OCI-LY7 (cell line): ENCODE measurements around the gene SMAD6. TPM values are rescaled to one million over a fixed set of nuclear protein-coding genes. Genes with fewer than 3 reads are reported as not detected.

Experiments used
- BruUV-seq: library from RNA; stranded (reverse); fragments of 400-500 nt; replicated peaks from 2 replicates; lab custom pipeline; 2021; lab: Mats Ljungman, UMichigan
- CTCF ChIA-PET: fragments of 300-600 bp; sonication (Branson Sonifier 250); formaldehyde crosslinking; loops from one replicate; lab custom pipeline; 2022; ENCODE audit warnings: antibody characterized with exemption; ENCODE audit not compliant: unreplicated experiment; lab: Charles Lee
- POLR2A ChIA-PET: fragments of 300-600 bp; sonication (Branson Sonifier 250); formaldehyde crosslinking; loops from one replicate; lab custom pipeline; 2022; ENCODE audit warnings: antibody characterized with exemption; lab: Charles Lee
- DNase-seq: peaks from one replicate; pipeline ENCODE4 v3.0.0-alpha.2; 2015; ENCODE audit warnings: low spot score
- H2AFZ ChIP-seq: fragments of 200-600 bp; sonication (generic), shearing (Covaris generic); 2 replicates; pipeline ENCODE4 v1.6.1; 2014; ENCODE audit warnings: mild to moderate bottlenecking, antibody characterized with exemption, low read length, moderate library complexity
- H3K27ac ChIP-seq: fragments of 200-600 bp; sonication (generic); 2 replicates; pipeline ENCODE4 v1.5.1; 2014; ENCODE audit warnings: mixed run types, low read depth, mild to moderate bottlenecking, moderate library complexity, low read length, inconsistent platforms; ENCODE audit not compliant: poor library complexity, severe bottlenecking
- H3K36me3 ChIP-seq: fragments of 200-600 bp; sonication (generic); 2 replicates; pipeline ENCODE4 v1.6.1; 2014; ENCODE audit warnings: mild to moderate bottlenecking, antibody characterized with exemption, low read length, moderate library complexity, mixed read lengths; ENCODE audit not compliant: insufficient read depth
- H3K4me1 ChIP-seq: fragments of 200-600 bp; sonication (generic); 2 replicates; pipeline ENCODE4 v1.5.1; 2014; ENCODE audit warnings: mild to moderate bottlenecking, low read length; ENCODE audit not compliant: insufficient read depth, poor library complexity, severe bottlenecking
- H3K4me2 ChIP-seq: fragments of 200-600 bp; sonication (generic); 2 replicates; pipeline ENCODE4 v1.6.1; 2014; ENCODE audit warnings: mild to moderate bottlenecking, low read length
- H3K4me3 ChIP-seq: fragments of 200-600 bp; sonication (generic); 2 replicates; pipeline ENCODE4 v1.5.1; 2014; ENCODE audit warnings: mild to moderate bottlenecking, low read depth, low read length; ENCODE audit not compliant: poor library complexity, severe bottlenecking
- H3K79me2 ChIP-seq: fragments of 200-600 bp; sonication (generic); 2 replicates; pipeline ENCODE4 v1.6.1; 2016; ENCODE audit warnings: low read depth, mild to moderate bottlenecking, low read length, moderate library complexity, mixed read lengths; ENCODE audit not compliant: insufficient read depth
- H3K9me2 ChIP-seq: fragments of 200-600 bp; sonication (generic); 2 replicates; pipeline ENCODE4 v1.6.1; 2016; ENCODE audit warnings: mild to moderate bottlenecking, low read length, mixed read lengths; ENCODE audit not compliant: insufficient read depth
- H3K9me3 ChIP-seq: fragments of 200-600 bp; sonication (generic); 2 replicates; pipeline ENCODE4 v1.6.1; 2014; ENCODE audit warnings: mild to moderate bottlenecking, mixed run types, low read length, mixed read lengths
- H4K20me1 ChIP-seq: fragments of 200-600 bp; sonication (generic); 2 replicates; pipeline ENCODE4 v1.6.1; 2014; ENCODE audit warnings: mild to moderate bottlenecking, antibody characterized with exemption, low read length, moderate library complexity, mixed read lengths; ENCODE audit not compliant: insufficient read depth
- CTCF ChIP-seq: fragments of 200-600 bp; sonication (generic); conservative IDR thresholded peaks from 2 replicates; pipeline ENCODE4 v1.5.1; 2014; ENCODE audit warnings: mild to moderate bottlenecking, antibody characterized with exemption, low read length, moderate library complexity, mixed read lengths
- EZH2phosphoT487 ChIP-seq: fragments of 200-600 bp; sonication (generic); IDR thresholded peaks from 2 replicates; pipeline ENCODE4 v1.6.1; 2018; ENCODE audit warnings: low read depth, borderline replicate concordance, mild to moderate bottlenecking, mixed run types, antibody characterized with exemption, low read length, moderate library complexity, mixed read lengths
- intact Hi-C: fragments of 100-400 bp; cut with micrococcal nuclease; formaldehyde crosslinking; loops from one replicate; pipeline ENCODE4 v1.10.0; 2022; ENCODE audit not compliant: unreplicated experiment
- total RNA-seq, 2 experiments: library from RNA; depleted of rRNA in 1 of 2; stranded (reverse); fragments of >200 nt in 1 of 2; shearing (Covaris generic) in 1 of 2; gene quantifications; 2 replicates each; pipeline ENCODE4 v1.2.3, GENCODE V29; 2014 to 2022

Gene SMAD6
- total RNA-seq, 2 experiments from 2014 or later, result 14.6 to 16.1 TPM

GRCh38 chr15:66715181-66715624 is 13.2 kb downstream of the SMAD6 start:
- H3K36me3 ChIP-seq, result peaks cover 18% of the 10 kb centered on the region
- peak overlapping the region; percentile 74; the same call in 1 of the 2 replicates for H2AFZ ChIP-seq
- H3K9me2 ChIP-seq, result no peaks in the 10 kb centered on the region
- H3K27ac ChIP-seq, result peak overlapping the region; percentile 94
- no TSS peak for BruUV-seq
- DNase-seq, result no peak
- H3K79me2 ChIP-seq, result peaks cover 4% of the 10 kb centered on the region; the same call in 1 of the 2 replicates
- no peaks in the 10 kb centered on the region for H4K20me1 ChIP-seq
- intact Hi-C loops, result no loop called here
- no peak for TF ChIP-seq EZH2phosphoT487
- no peak for TF ChIP-seq CTCF
- peak overlapping the region; percentile 88 for H3K4me2 ChIP-seq
- ChIA-PET POLR2A (interaction anchor here (0.6 to 2.2 kb wide), 11 partner anchors 9 to 1253 kb away, joined by 3 to 16 read pairs (median 4); partner anchors contain the start of gene SMAD6), CTCF (interaction anchor here (0.6 kb wide), 2 partner anchors 13 to 137 kb away, joined by 3 read pairs; partner anchors contain the start of gene SMAD6)
- H3K4me1 ChIP-seq, result peaks cover 67% of the 10 kb centered on the region
- H3K4me3 ChIP-seq, result peak overlapping the region; percentile 60
- no peaks in the 10 kb centered on the region for H3K9me3 ChIP-seq

GRCh38 chr15:66715720-66716655 is 14.0 kb downstream of the SMAD6 start:
- Histone ChIP-seq H3K9me2 (no peaks in the 10 kb centered on the region), H3K36me3 (peaks cover 18% of the 10 kb centered on the region), H3K9me3 (no peaks in the 10 kb centered on the region), H4K20me1 (no peaks in the 10 kb centered on the region), H3K4me2 (peak overlapping the region; percentile 88), H3K27ac (peak overlapping the region; percentile 94), H3K4me1 (peaks cover 59% of the 10 kb centered on the region), H2AFZ (peak overlapping the region; percentile 74; the same call in 1 of the 2 replicates), H3K4me3 (peak overlapping the region; percentile 60), H3K79me2 (peaks cover 4% of the 10 kb centered on the region; the same call in 1 of the 2 replicates)
- intact Hi-C loops, result no loop called here
- TF ChIP-seq EZH2phosphoT487 (no peak), CTCF (no peak)
- POLR2A ChIA-PET, result interaction anchor here (0.7 to 2.2 kb wide), 6 partner anchors 8 to 1252 kb away, joined by 3 to 16 read pairs (median 4); partner anchors contain the start of gene SMAD6
- BruUV-seq, result no TSS peak
- CTCF ChIA-PET, result interaction anchor here (0.6 kb wide), 1 partner anchor 13 kb away, joined by 3 read pairs; the partner anchor contains the start of gene SMAD6
- no peak for DNase-seq
